ENCODE results near the gene FAM149B1.

FAM149B1 gene

DNA sequence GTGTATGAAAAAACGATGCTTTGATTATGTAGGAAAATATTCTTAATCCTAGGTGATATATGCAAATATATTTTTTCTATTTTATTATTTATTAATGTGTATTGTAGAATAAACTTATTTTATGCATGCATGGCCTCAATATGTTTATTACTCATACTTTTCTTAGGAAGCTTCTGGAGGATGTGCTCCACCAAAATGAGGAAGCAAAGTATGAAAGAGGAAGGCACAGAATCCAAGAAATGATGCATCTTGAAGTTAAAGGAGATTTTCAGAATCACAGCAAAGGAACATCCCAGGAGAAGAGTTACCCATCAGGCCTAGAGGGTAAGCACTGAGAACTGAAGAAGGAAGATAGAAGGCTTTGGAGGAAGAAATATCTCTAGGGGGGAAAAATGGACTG is 119.5 kb downstream of the FAM149B1 start:
- DNase-seq (ENCODE audit: low spot score), result no peak

GRCh38 chr10:73289958-73290357 is 122.0 kb downstream of the FAM149B1 start:
- no peak for DNase-seq (ENCODE audit: low spot score)

- DNase-seq (ENCODE audit: low spot score), result no peak
Observed at GRCh38 chr10:73293461-73293860, 125.5 kb downstream of the FAM149B1 start.

Data from COLO829 (cell line).